ENCODE results near the gene TP53I13. TPM values are rescaled to one million over a fixed set of nuclear protein-coding genes. Genes with fewer than 3 reads are reported as not detected.

Gene TP53I13
- total and polyA plus RNA-seq, 10 of the 15 experiments (the other 5 are each of a cell fraction or from before 2014, with no cell fraction given): 0.31 to 45.1 (median 19.5) TPM; not detected in 1

DNA sequence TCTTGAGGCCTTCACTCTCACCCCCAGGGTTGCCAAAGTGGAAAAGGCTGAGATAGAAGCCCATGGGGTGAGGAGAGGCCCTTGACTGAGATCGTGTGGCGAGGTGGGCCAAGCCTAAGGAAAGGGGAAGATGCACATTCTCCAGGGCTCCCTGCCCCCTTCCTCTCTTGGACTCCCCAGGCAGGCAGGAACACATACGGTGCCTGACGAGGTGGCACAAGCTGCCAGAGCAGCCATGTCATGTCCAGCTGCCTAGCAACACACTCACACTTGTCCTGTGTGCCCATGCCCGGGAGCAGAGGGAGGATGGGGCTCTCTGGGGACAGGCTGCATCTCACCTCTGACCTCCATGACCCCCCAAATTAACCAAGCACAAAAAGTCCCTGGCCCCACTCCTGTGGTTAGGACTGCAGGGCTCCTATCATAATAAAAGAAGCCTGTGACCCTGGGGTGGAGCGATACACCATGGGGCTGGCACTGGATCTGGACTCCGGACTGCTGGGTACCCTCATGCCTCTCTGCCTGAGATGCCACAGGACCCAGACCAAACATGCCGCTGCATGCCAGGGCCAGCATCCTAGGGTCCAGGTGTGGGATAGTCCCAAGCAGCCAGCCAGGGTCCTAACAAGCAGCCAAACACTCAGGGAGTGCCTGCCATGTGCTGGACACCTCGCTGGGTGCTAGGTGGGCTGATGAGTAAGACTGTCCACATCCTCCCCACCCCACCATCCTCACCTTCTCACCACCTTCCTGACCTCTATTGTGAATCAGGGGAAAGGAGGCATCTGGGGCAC lies 18.4 kb downstream of the TP53I13 start:
- ATAC-seq (no peak), FAIRE-seq (no peak), DNase-seq (ENCODE audit: low read depth, low spot score) (no peak)
- Histone ChIP-seq H3K4me2 (ENCODE audit: control insufficient read depth, insufficient read depth) (peak overlapping the region; percentile 89; the same call in 1 of the 2 replicates), H3K9me3 (replicated peaks; ENCODE audit: control insufficient read depth, insufficient read depth, low read length) (no peaks in the 10 kb centered on the region), H4K20me1 (ENCODE audit: control insufficient read depth, insufficient read depth) (no peaks in the 10 kb centered on the region), H3K27ac (ENCODE audit: control insufficient read depth, insufficient read depth) (no peak overlapping the region), H3K4me3 (peak overlapping the region; percentile 94; the same call in 1 of the 2 replicates), H3K27me3 (replicated peaks in 1 of 2; ENCODE audit: control insufficient read depth in 2 of 2, insufficient read depth in 2 of 2, low read length in 1 of 2) (no peaks in the 10 kb centered on the region), H3K9ac (ENCODE audit: control insufficient read depth, insufficient read depth, low read length) (no peak overlapping the region), H2AFZ (ENCODE audit: control insufficient read depth, low read depth, low read length) (no peak overlapping the region), H3K36me3 (ENCODE audit: control insufficient read depth in 2 of 2, insufficient read depth in 2 of 2, low read length in 1 of 2) (peaks cover 0 to under 1% of the 10 kb centered on the region in 2 experiments; a peak in 2 of 4 replicates), H3K79me2 (ENCODE audit: control insufficient read depth, insufficient read depth, low read length) (peaks cover 33% of the 10 kb centered on the region), H3K4me1 (ENCODE audit: control insufficient read depth, insufficient read depth, low read length) (peaks cover 41% of the 10 kb centered on the region)
- ChIA-PET CTCF (interaction anchor here (0.8 to 6.7 kb wide), 7 partner anchors 8 to 421 kb away, joined by 3 to 82 read pairs (median 5); no protein-coding TSS in a partner anchor), SMC1A (ENCODE audit: uncharacterized antibody, unreplicated experiment) (interaction anchor here (0.7 to 2.9 kb wide), 7 partner anchors 14 to 217 kb away, joined by 3 to 15 read pairs (median 3); no protein-coding TSS in a partner anchor), RAD21 (ENCODE audit: unreplicated experiment) (interaction anchor here (0.8 to 2.0 kb wide), 5 partner anchors 16 to 136 kb away, joined by 3 to 11 read pairs (median 4); no protein-coding TSS in a partner anchor), POLR2A (interaction anchor here (1.0 to 3.1 kb wide), 2 partner anchors 14 to 30 kb away, joined by 3 to 9 read pairs; no protein-coding TSS in a partner anchor)
- intact Hi-C loops (cut with micrococcal nuclease; ENCODE audit: unreplicated experiment) (no loop called here), in situ Hi-C loops (cut with MboI) (no loop called here)
- TF ChIP-seq, protein P1, sequence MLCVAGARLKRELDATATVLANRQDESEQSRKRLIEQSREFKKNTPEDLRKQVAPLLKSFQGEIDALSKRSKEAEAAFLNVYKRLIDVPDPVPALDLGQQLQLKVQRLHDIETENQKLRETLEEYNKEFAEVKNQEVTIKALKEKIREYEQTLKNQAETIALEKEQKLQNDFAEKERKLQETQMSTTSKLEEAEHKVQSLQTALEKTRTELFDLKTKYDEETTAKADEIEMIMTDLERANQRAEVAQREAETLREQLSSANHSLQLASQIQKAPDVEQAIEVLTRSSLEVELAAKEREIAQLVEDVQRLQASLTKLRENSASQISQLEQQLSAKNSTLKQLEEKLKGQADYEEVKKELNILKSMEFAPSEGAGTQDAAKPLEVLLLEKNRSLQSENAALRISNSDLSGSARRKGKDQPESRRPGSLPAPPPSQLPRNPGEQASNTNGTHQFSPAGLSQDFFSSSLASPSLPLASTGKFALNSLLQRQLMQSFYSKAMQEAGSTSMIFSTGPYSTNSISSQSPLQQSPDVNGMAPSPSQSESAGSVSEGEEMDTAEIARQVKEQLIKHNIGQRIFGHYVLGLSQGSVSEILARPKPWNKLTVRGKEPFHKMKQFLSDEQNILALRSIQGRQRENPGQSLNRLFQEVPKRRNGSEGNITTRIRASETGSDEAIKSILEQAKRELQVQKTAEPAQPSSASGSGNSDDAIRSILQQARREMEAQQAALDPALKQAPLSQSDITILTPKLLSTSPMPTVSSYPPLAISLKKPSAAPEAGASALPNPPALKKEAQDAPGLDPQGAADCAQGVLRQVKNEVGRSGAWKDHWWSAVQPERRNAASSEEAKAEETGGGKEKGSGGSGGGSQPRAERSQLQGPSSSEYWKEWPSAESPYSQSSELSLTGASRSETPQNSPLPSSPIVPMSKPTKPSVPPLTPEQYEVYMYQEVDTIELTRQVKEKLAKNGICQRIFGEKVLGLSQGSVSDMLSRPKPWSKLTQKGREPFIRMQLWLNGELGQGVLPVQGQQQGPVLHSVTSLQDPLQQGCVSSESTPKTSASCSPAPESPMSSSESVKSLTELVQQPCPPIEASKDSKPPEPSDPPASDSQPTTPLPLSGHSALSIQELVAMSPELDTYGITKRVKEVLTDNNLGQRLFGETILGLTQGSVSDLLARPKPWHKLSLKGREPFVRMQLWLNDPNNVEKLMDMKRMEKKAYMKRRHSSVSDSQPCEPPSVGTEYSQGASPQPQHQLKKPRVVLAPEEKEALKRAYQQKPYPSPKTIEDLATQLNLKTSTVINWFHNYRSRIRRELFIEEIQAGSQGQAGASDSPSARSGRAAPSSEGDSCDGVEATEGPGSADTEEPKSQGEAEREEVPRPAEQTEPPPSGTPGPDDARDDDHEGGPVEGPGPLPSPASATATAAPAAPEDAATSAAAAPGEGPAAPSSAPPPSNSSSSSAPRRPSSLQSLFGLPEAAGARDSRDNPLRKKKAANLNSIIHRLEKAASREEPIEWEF (IDR thresholded peaks at IDR 0.05; ENCODE audit: insufficient replicate concordance, low read depth, low read length): no peak
- no peak for TF ChIP-seq KLF5 (IDR thresholded peaks at IDR 0.05; ENCODE audit: partially characterized antibody)
- no peak for TF ChIP-seq LARP7 (IDR thresholded peaks at IDR 0.05)
- no peak for TF ChIP-seq CBX3 (IDR thresholded peaks at IDR 0.05; ENCODE audit: borderline replicate concordance, low read depth)
- TF ChIP-seq, protein P2, sequence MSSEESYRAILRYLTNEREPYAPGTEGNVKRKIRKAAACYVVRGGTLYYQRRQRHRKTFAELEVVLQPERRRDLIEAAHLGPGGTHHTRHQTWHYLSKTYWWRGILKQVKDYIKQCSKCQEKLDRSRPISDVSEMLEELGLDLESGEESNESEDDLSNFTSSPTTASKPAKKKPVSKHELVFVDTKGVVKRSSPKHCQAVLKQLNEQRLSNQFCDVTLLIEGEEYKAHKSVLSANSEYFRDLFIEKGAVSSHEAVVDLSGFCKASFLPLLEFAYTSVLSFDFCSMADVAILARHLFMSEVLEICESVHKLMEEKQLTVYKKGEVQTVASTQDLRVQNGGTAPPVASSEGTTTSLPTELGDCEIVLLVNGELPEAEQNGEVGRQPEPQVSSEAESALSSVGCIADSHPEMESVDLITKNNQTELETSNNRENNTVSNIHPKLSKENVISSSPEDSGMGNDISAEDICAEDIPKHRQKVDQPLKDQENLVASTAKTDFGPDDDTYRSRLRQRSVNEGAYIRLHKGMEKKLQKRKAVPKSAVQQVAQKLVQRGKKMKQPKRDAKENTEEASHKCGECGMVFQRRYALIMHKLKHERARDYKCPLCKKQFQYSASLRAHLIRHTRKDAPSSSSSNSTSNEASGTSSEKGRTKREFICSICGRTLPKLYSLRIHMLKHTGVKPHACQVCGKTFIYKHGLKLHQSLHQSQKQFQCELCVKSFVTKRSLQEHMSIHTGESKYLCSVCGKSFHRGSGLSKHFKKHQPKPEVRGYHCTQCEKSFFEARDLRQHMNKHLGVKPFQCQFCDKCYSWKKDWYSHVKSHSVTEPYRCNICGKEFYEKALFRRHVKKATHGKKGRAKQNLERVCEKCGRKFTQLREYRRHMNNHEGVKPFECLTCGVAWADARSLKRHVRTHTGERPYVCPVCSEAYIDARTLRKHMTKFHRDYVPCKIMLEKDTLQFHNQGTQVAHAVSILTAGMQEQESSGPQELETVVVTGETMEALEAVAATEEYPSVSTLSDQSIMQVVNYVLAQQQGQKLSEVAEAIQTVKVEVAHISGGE (CRISPR knock-in tag; IDR thresholded peaks at IDR 0.05): no peak
- no peak for TF ChIP-seq CREB1 (IDR thresholded peaks at IDR 0.05; ENCODE audit: low read depth)
- TF ChIP-seq ZZZ3 (IDR thresholded peaks at IDR 0.05; ENCODE audit: control insufficient read depth, insufficient read length, low read depth): no peak
- no peak for TF ChIP-seq MEF2B (IDR thresholded peaks at IDR 0.05; ENCODE audit: partially characterized antibody, poor library complexity, severe bottlenecking)
- 69% methylated on average over 9 of the region's 9 CpGs for WGBS (ENCODE audit: insufficient coverage, insufficient replicate concordance, low lambda C conversion rate, missing lambda C conversion rate)
- BruUV-seq (replicated peaks): no TSS peak
